GM19452 (cell line): ENCODE results near the gene NCOA1.
"Not testable (repeated sequence)": the region's sequence is repeated elsewhere in the genome, so short reads cannot be mapped to it uniquely, and the experiment has no call there.

Source experiments
- ATAC-seq: cut with Tn5 transposase; IDR thresholded peaks from one replicate; pipeline ENCODE4 v1.9.1; 2021; ENCODE audit not compliant: unreplicated experiment

NCOA1 gene

GRCh38 chr2:24490690-24491541, at the start of gene NCOA1:
TSS of gene NCOA1 (plus strand) at chr2:24491254. CDS start at chr2:24658678, 167,424 bp downstream.
- peak; percentile 65 for ATAC-seq

- ATAC-seq, result no peak
Observed at GRCh38 chr2:24448797-24449196, 42.3 kb upstream of the NCOA1 start.

- ATAC-seq, result no peak
Observed at GRCh38 chr2:24449344-24449743, 41.7 kb upstream of the NCOA1 start.

- ATAC-seq, result no peak
Observed at GRCh38 chr2:24451805-24452501, 39.1 kb upstream of the NCOA1 start.

GRCh38 chr2:24452502-24452885, 38.6 kb upstream of the NCOA1 start:
- no peak for ATAC-seq

GRCh38 chr2:24453379-24454073, 37.5 kb upstream of the NCOA1 start:
- no peak for ATAC-seq

- ATAC-seq, result no peak
Observed at GRCh38 chr2:24454294-24454693, 36.8 kb upstream of the NCOA1 start.

- ATAC-seq, result no peak
Observed at GRCh38 chr2:24456599-24457556, 34.2 kb upstream of the NCOA1 start.

GRCh38 chr2:24457696-24458386, 33.2 kb upstream of the NCOA1 start:
- no peak for ATAC-seq

GRCh38 chr2:24459224-24460161, 31.6 kb upstream of the NCOA1 start:
- no peak for ATAC-seq

- no peak for ATAC-seq
Observed at GRCh38 chr2:24461685-24462084, 29.4 kb upstream of the NCOA1 start.

GRCh38 chr2:24463271-24463670, 27.8 kb upstream of the NCOA1 start:
- no peak for ATAC-seq

- no peak for ATAC-seq
Observed at GRCh38 chr2:24466871-24467870, 23.9 kb upstream of the NCOA1 start.

GRCh38 chr2:24468453-24468852, 22.6 kb upstream of the NCOA1 start:
- ATAC-seq, result not testable (repeated sequence)

GRCh38 chr2:24469148-24469650, 21.9 kb upstream of the NCOA1 start:
- no peak for ATAC-seq

- ATAC-seq, result no peak
Observed at GRCh38 chr2:24471662-24472061, 19.4 kb upstream of the NCOA1 start.

- ATAC-seq, result no peak
Observed at GRCh38 chr2:24472416-24472815, 18.6 kb upstream of the NCOA1 start.
